HUES48 (cell line): ENCODE measurements around the gene GRIK3.

Experiments
- H3K27ac ChIP-seq: one replicate; pipeline ENCODE4 v1.7.0; 2013; ENCODE audit warnings: low read depth, low read length, inconsistent platforms
- H3K27me3 ChIP-seq: 2 replicates; pipeline ENCODE4 v1.6.1; 2013; ENCODE audit warnings: mild to moderate bottlenecking, low read length; ENCODE audit not compliant: control insufficient read depth, insufficient read depth
- H3K36me3 ChIP-seq: 2 replicates; pipeline ENCODE4 v1.6.1; 2013; ENCODE audit warnings: low read length; ENCODE audit not compliant: control insufficient read depth, insufficient read depth
- H3K4me1 ChIP-seq: 2 replicates; pipeline ENCODE4 v1.6.1; 2013; ENCODE audit warnings: mild to moderate bottlenecking, low read length; ENCODE audit not compliant: control insufficient read depth, insufficient read depth
- H3K4me3 ChIP-seq: 2 replicates; pipeline ENCODE4 v1.5.1; 2013; ENCODE audit warnings: mild to moderate bottlenecking, low read depth, low read length
- H3K9ac ChIP-seq: 2 replicates; pipeline ENCODE4 v1.6.1; 2013; ENCODE audit warnings: mild to moderate bottlenecking, low read depth, low read length, moderate library complexity
- H3K9me3 ChIP-seq: 2 replicates; pipeline ENCODE4 v1.6.1; 2013; ENCODE audit warnings: low read length; ENCODE audit not compliant: control insufficient read depth, insufficient read depth

The GRIK3 gene

GRCh38 chr1:37047542-37047941 lies 13.2 kb upstream of the GRIK3 start:
- Histone ChIP-seq H3K36me3 (no peaks in the 10 kb centered on the region), H3K27ac (no peak overlapping the region), H3K27me3 (peaks cover 4% of the 10 kb centered on the region; the same call in 1 of the 2 replicates), H3K4me1 (peaks cover 20% of the 10 kb centered on the region), H3K9ac (no peak overlapping the region), H3K4me3 (no peak overlapping the region), H3K9me3 (no peaks in the 10 kb centered on the region)

GRCh38 chr1:37043101-37043500 lies 8.8 kb upstream of the GRIK3 start:
- Histone ChIP-seq H3K4me3 (no peak overlapping the region), H3K27me3 (peaks cover 25% of the 10 kb centered on the region), H3K4me1 (peaks cover 54% of the 10 kb centered on the region), H3K9ac (no peak overlapping the region), H3K27ac (no peak overlapping the region), H3K36me3 (no peaks in the 10 kb centered on the region), H3K9me3 (no peaks in the 10 kb centered on the region)

GRCh38 chr1:37042506-37042905 lies 8.2 kb upstream of the GRIK3 start:
- H3K36me3 ChIP-seq: no peaks in the 10 kb centered on the region
- H3K27ac ChIP-seq: no peak overlapping the region
- H3K9me3 ChIP-seq: no peaks in the 10 kb centered on the region
- no peak overlapping the region for H3K4me3 ChIP-seq
- no peak overlapping the region for H3K9ac ChIP-seq
- H3K27me3 ChIP-seq: peaks cover 30% of the 10 kb centered on the region
- H3K4me1 ChIP-seq: peaks cover 58% of the 10 kb centered on the region

- peaks cover 66% of the 10 kb centered on the region for H3K4me1 ChIP-seq
- H3K27ac ChIP-seq: no peak overlapping the region
- H3K36me3 ChIP-seq: no peaks in the 10 kb centered on the region
- H3K4me3 ChIP-seq: no peak overlapping the region
- H3K9me3 ChIP-seq: no peaks in the 10 kb centered on the region
- H3K9ac ChIP-seq: no peak overlapping the region
- H3K27me3 ChIP-seq: peaks cover 40% of the 10 kb centered on the region
Measured at GRCh38 chr1:37041483-37041882, 7.2 kb upstream of the GRIK3 start.

GRCh38 chr1:37040773-37041172 lies 6.5 kb upstream of the GRIK3 start:
- H3K4me3 ChIP-seq: no peak overlapping the region
- H3K9ac ChIP-seq: no peak overlapping the region
- no peaks in the 10 kb centered on the region for H3K9me3 ChIP-seq
- peaks cover 47% of the 10 kb centered on the region for H3K27me3 ChIP-seq
- H3K4me1 ChIP-seq: peaks cover 74% of the 10 kb centered on the region
- no peaks in the 10 kb centered on the region for H3K36me3 ChIP-seq
- H3K27ac ChIP-seq: no peak overlapping the region

- Histone ChIP-seq H3K9ac (no peak overlapping the region), H3K9me3 (no peaks in the 10 kb centered on the region), H3K4me3 (no peak overlapping the region), H3K27ac (no peak overlapping the region), H3K4me1 (peaks cover 79% of the 10 kb centered on the region), H3K27me3 (peaks cover 52% of the 10 kb centered on the region), H3K36me3 (no peaks in the 10 kb centered on the region)
Measured at GRCh38 chr1:37040261-37040660, 5.9 kb upstream of the GRIK3 start.

GRCh38 chr1:37038227-37039093 lies 4.1 kb upstream of the GRIK3 start:
- Histone ChIP-seq H3K4me1 (peaks cover 76% of the 10 kb centered on the region), H3K27ac (peak overlapping the region; percentile 28), H3K27me3 (peaks cover 65% of the 10 kb centered on the region), H3K9me3 (no peaks in the 10 kb centered on the region), H3K4me3 (peak overlapping the region; percentile 31), H3K9ac (no peak overlapping the region), H3K36me3 (no peaks in the 10 kb centered on the region)

- Histone ChIP-seq H3K36me3 (no peaks in the 10 kb centered on the region), H3K9me3 (no peaks in the 10 kb centered on the region), H3K9ac (no peak overlapping the region), H3K27me3 (peaks cover 73% of the 10 kb centered on the region), H3K4me3 (peak overlapping the region; percentile 39; the same call in 1 of the 2 replicates), H3K27ac (peak overlapping the region; percentile 28), H3K4me1 (peaks cover 74% of the 10 kb centered on the region)
Measured at GRCh38 chr1:37037690-37038089, 3.4 kb upstream of the GRIK3 start.

GRCh38 chr1:37036667-37037053 lies 2.3 kb upstream of the GRIK3 start:
- Histone ChIP-seq H3K4me1 (peaks cover 68% of the 10 kb centered on the region), H3K9me3 (no peaks in the 10 kb centered on the region), H3K27me3 (peaks cover 81% of the 10 kb centered on the region), H3K27ac (no peak overlapping the region), H3K4me3 (0 out of 2 replicates have a peak overlapping the region, but pooled peaks have one; percentile 7), H3K36me3 (no peaks in the 10 kb centered on the region), H3K9ac (no peak overlapping the region)

- Histone ChIP-seq H3K4me1 (peaks cover 65% of the 10 kb centered on the region), H3K27me3 (peaks cover 83% of the 10 kb centered on the region), H3K9me3 (no peaks in the 10 kb centered on the region), H3K9ac (no peak overlapping the region), H3K27ac (no peak overlapping the region), H3K36me3 (no peaks in the 10 kb centered on the region), H3K4me3 (peak overlapping the region; percentile 61)
Measured at GRCh38 chr1:37035796-37036666, 1.7 kb upstream of the GRIK3 start.
